Mesenchymal stem cell (in vitro differentiated cells and primary cell): Measurements from ENCODE around the gene RGS9.

Source experiments
- DNase-seq: peaks from one replicate; pipeline ENCODE4 v3.0.0-alpha.2; 2013
- H2AFZ ChIP-seq: one replicate; pipeline ENCODE4 v1.6.1; 2013; ENCODE audit warnings: low read depth, mild to moderate bottlenecking, control low read depth, inconsistent platforms, low read length, moderate library complexity
- H2AK5ac ChIP-seq: 2 replicates; pipeline ENCODE4 v1.6.1; 2013; ENCODE audit warnings: low read length, moderate library complexity, mild to moderate bottlenecking, inconsistent platforms; ENCODE audit not compliant: severe bottlenecking
- H2BK120ac ChIP-seq: one replicate; pipeline ENCODE4 v1.6.1; 2013; ENCODE audit warnings: low read depth, mild to moderate bottlenecking, inconsistent platforms, low read length, moderate library complexity
- H2BK12ac ChIP-seq, 2 experiments: one replicate each; pipeline ENCODE4 v1.6.1; 2013; ENCODE audit warnings: inconsistent platforms in 2 of 2, low read length in 2 of 2, mild to moderate bottlenecking in 2 of 2, moderate library complexity in 2 of 2, control low read depth in 1 of 2
- H2BK15ac ChIP-seq: one replicate; pipeline ENCODE4 v1.6.1; 2013; ENCODE audit warnings: mild to moderate bottlenecking, low read depth, inconsistent platforms; ENCODE audit not compliant: poor library complexity, severe bottlenecking
- H2BK5ac ChIP-seq: 2 replicates; pipeline ENCODE4 v1.6.1; 2013; ENCODE audit warnings: low read depth, mild to moderate bottlenecking, low read length, control low read depth, inconsistent platforms; ENCODE audit not compliant: poor library complexity, severe bottlenecking
- H3K14ac ChIP-seq, 2 experiments: one replicate each; pipeline ENCODE4 v1.6.1; 2013; ENCODE audit warnings: inconsistent platforms in 2 of 2, low read length in 2 of 2, control low read depth in 1 of 2, mild to moderate bottlenecking in 1 of 2, moderate library complexity in 1 of 2
- H3K18ac ChIP-seq, 2 experiments: one replicate each; pipeline ENCODE4 v1.6.1; 2013; ENCODE audit warnings: inconsistent platforms in 2 of 2, low read length in 2 of 2, control low read depth in 1 of 2, low read depth in 1 of 2, mild to moderate bottlenecking in 1 of 2
- H3K23ac ChIP-seq, 2 experiments: one replicate each; pipeline ENCODE4 v1.6.1; 2013; ENCODE audit warnings: inconsistent platforms in 2 of 2, low read length in 2 of 2, mild to moderate bottlenecking in 2 of 2, moderate library complexity in 2 of 2, control low read depth in 1 of 2
- H3K27ac ChIP-seq: 2 replicates; pipeline ENCODE4 v1.5.1; 2013; ENCODE audit warnings: mild to moderate bottlenecking, moderate library complexity, low read length, control low read depth, inconsistent platforms; ENCODE audit not compliant: poor library complexity, severe bottlenecking
- H3K27me3 ChIP-seq, 2 experiments: 2 replicates each; pipeline versions ENCODE4 v1.6.1 to v1.7.0; 2013; ENCODE audit warnings: low read length in 2 of 2, mild to moderate bottlenecking in 2 of 2, moderate library complexity in 2 of 2, control low read depth in 1 of 2, inconsistent platforms in 1 of 2; ENCODE audit not compliant: control insufficient read depth in 1 of 2, insufficient read depth in 1 of 2
- H3K36me3 ChIP-seq, 2 experiments: 2 replicates each; pipeline versions ENCODE4 v1.6.1 to v1.7.0; 2013; ENCODE audit warnings: low read length in 2 of 2, control low read depth in 1 of 2, inconsistent platforms in 1 of 2, low read depth in 1 of 2, mild to moderate bottlenecking in 1 of 2; ENCODE audit not compliant: insufficient read depth in 2 of 2, control insufficient read depth in 1 of 2
- H3K4ac ChIP-seq, 2 experiments: one replicate each; pipeline ENCODE4 v1.6.1; 2013; ENCODE audit warnings: inconsistent platforms in 2 of 2, low read length in 2 of 2, mild to moderate bottlenecking in 2 of 2, moderate library complexity in 2 of 2, control low read depth in 1 of 2, low read depth in 1 of 2
- H3K4me1 ChIP-seq: 2 replicates; pipeline ENCODE4 v1.6.1; 2013; ENCODE audit warnings: low read depth, low read length, control low read depth; ENCODE audit not compliant: control insufficient read depth, insufficient read depth
- H3K4me2 ChIP-seq: 2 replicates; pipeline ENCODE4 v1.6.1; 2013; ENCODE audit warnings: low read length, mild to moderate bottlenecking, inconsistent platforms; ENCODE audit not compliant: poor library complexity, severe bottlenecking
- H3K4me3 ChIP-seq, 2 experiments: 2 replicates each; pipeline versions ENCODE4 v1.5.1 to v1.7.0; 2013; ENCODE audit warnings: low read length in 2 of 2, mild to moderate bottlenecking in 2 of 2, control low read depth in 1 of 2, low read depth in 1 of 2; ENCODE audit not compliant: insufficient read depth in 1 of 2
- H3K79me1 ChIP-seq: replicated peaks from 2 replicates; pipeline ENCODE4 v1.6.1; 2013; ENCODE audit warnings: mild to moderate bottlenecking, control low read depth, low read length, inconsistent platforms; ENCODE audit not compliant: poor library complexity, severe bottlenecking
- H3K9ac ChIP-seq: 2 replicates; pipeline ENCODE4 v1.7.0; 2013; ENCODE audit warnings: mild to moderate bottlenecking, low read length, moderate library complexity
- H3K9me3 ChIP-seq: 2 replicates; pipeline ENCODE4 v1.7.0; 2013; ENCODE audit warnings: mild to moderate bottlenecking, low read length; ENCODE audit not compliant: control insufficient read depth
- H4K8ac ChIP-seq: one replicate; pipeline ENCODE4 v1.6.1; 2013; ENCODE audit warnings: inconsistent platforms, mild to moderate bottlenecking, low read length, moderate library complexity
- H4K91ac ChIP-seq: one replicate; pipeline ENCODE4 v1.6.1; 2013; ENCODE audit warnings: mild to moderate bottlenecking, low read length, inconsistent platforms
- WGBS: methylation state at CpG from one replicate; pipeline ENCODE4 v1.1.7; 2013; ENCODE audit warnings: mixed read lengths; 5-methylcytosine and 5-hydroxymethylcytosine counted together

RGS9 gene

DNA sequence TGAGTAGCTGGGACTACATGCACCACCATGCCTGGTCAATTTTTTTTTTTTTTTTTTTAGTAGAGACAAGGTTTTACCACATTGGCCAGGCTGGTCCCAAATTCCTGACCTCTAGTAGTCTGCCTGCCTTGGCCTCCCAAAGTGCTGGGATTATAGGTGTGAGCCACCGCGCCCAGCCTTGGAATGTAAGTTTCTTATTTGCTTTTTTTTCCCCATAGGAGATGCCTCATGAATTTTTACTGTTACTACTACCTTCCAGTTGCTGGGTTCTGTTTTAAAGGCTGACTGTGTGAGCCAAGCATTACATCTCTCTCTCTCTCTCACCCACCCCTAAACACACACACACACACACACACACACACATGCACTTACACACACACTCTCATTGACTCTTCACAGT is 112.6 kb downstream of the RGS9 start:
- no peak overlapping the region for H3K4me2 ChIP-seq
- H2BK12ac ChIP-seq = no peak overlapping the region
- H2BK120ac ChIP-seq = no peak overlapping the region
- H3K9me3 ChIP-seq = no peaks in the 10 kb centered on the region
- peaks cover 24 to 48% of the 10 kb centered on the region in 2 experiments for H3K27me3 ChIP-seq
- H3K36me3 ChIP-seq = no peaks in the 10 kb centered on the region
- H3K27ac ChIP-seq = no peak overlapping the region
- no peak overlapping the region for H4K8ac ChIP-seq
- no peak overlapping the region for H3K18ac ChIP-seq
- no peak overlapping the region for H3K14ac ChIP-seq
- H2AK5ac ChIP-seq = no peak overlapping the region
- H2BK15ac ChIP-seq = no peak overlapping the region
- H2AFZ ChIP-seq = no peak overlapping the region
- no peak overlapping the region for H2BK5ac ChIP-seq
- DNase-seq = no peak
- H3K4me1 ChIP-seq = no peaks in the 10 kb centered on the region
- no peak overlapping the region for H4K91ac ChIP-seq
- no peak overlapping the region for H3K9ac ChIP-seq
- no peak overlapping the region for H3K4ac ChIP-seq
- whole genome bisulfite sequencing = 94% methylated on average over 2 of the region's 2 CpGs
- H3K79me1 ChIP-seq = no peaks in the 10 kb centered on the region
- H3K4me3 ChIP-seq = no peak overlapping the region
- no peak overlapping the region for H3K23ac ChIP-seq

DNA sequence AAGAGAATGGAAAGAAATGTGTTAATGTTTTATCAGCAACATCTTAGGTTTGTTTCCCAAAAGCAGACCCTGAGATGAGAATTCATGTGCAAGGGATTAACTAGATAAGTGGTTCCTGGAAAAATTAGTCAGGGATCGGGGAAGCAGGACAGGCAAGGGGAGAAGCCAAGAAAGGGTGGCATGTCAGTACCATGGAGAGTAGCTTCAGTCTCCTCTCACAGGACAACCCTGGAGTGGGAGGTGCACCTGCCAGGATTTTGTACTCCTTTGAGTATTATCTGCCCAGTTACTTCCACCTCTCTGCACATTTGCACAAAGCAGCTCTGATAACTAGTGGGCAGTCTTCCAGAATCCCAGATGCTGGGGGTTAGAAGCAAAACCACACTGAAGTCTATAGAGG is 117.0 kb downstream of the RGS9 start:
- Histone ChIP-seq H3K4me2 (no peak overlapping the region), H3K27me3 (peaks cover 18 to 31% of the 10 kb centered on the region in 2 experiments), H2BK5ac (no peak overlapping the region), H3K79me1 (no peaks in the 10 kb centered on the region), H3K18ac (no peak overlapping the region), H3K4me1 (no peaks in the 10 kb centered on the region), H4K8ac (no peak overlapping the region), H3K9me3 (no peaks in the 10 kb centered on the region), H2AFZ (no peak overlapping the region), H2AK5ac (no peak overlapping the region), H3K27ac (no peak overlapping the region), H3K9ac (no peak overlapping the region), H2BK120ac (no peak overlapping the region), H3K14ac (no peak overlapping the region), H4K91ac (no peak overlapping the region), H3K23ac (no peak overlapping the region), H3K4me3 (no peak overlapping the region), H2BK12ac (no peak overlapping the region), H2BK15ac (no peak overlapping the region), H3K4ac (no peak overlapping the region), H3K36me3 (no peaks in the 10 kb centered on the region)
- peak; percentile 9 for DNase-seq
- WGBS = 69% methylated on average over 1 of the region's 1 CpG

DNA sequence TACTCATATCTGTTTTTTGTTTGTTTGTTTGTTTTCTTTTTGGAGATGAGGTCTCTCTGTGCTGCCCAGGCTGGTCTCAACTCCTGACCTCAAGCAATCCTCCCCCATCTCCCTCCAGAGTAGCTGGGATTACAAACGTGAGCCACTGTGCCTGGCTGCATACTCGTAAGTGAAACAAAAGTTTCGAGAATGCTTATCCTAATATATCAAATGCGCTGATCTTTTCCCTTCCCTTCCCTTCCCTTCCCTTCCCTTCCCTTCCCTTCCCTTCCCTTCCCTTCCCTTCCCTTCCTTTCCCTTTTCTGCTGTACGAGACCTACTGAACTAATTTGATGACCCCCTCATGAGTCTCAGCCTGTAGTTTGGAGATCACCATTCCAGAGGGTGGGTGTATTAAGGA is 122.1 kb downstream of the RGS9 start:
- Histone ChIP-seq H2BK15ac (no peak overlapping the region), H3K4ac (no peak overlapping the region), H3K9me3 (no peaks in the 10 kb centered on the region), H3K36me3 (no peaks in the 10 kb centered on the region), H3K4me2 (no peak overlapping the region), H4K91ac (no peak overlapping the region), H3K18ac (no peak overlapping the region), H2BK120ac (no peak overlapping the region), H3K27me3 (peaks cover 0 to 2% of the 10 kb centered on the region in 2 experiments), H3K27ac (no peak overlapping the region), H3K14ac (no peak overlapping the region), H3K4me3 (no peak overlapping the region), H2AFZ (no peak overlapping the region), H4K8ac (no peak overlapping the region), H3K23ac (no peak overlapping the region), H3K9ac (no peak overlapping the region), H3K79me1 (no peaks in the 10 kb centered on the region), H3K4me1 (peaks cover 2% of the 10 kb centered on the region), H2BK5ac (no peak overlapping the region), H2BK12ac (no peak overlapping the region), H2AK5ac (no peak overlapping the region)
- DNase-seq = no peak
- 88% methylated on average over 5 of the region's 5 CpGs for WGBS

DNA sequence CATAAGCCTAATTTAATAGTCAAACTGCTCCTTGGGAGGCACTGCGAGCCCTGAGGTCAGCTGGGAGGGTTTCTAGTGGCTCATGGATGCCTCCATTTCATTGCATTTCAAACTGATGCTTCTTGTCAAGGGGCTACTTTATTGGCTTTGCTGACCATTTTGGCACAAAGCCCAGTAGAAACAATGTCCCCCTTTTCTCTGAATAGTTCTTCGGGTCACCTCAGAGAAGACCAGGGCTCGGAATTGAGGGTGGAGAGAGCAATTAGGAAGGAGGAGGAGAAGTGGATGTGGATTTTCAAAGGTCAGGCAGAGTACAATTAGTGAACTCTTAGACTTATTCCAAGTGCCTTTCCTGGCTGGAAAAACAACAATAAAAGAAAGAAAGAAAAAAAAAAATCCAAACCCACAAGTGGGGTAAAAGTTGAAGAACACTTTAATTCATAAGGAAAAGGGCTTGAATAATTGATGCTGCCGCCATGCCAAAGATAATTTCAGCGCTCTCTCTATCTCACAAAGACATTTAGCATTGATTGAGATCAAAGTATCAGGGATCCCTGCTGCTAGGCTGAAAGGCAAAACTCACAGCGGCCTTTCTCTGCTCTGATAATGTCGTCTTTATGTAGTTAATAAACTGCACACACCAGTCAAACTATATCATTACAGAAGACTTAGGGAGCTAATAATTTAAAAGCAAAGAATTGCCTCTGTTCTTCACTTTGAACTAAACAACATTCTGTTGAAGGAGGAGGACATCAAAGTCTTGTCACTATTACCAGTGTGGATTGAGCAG is 122.7 kb downstream of the RGS9 start:
- Histone ChIP-seq H4K8ac (no peak overlapping the region), H2BK15ac (no peak overlapping the region), H3K4me2 (no peak overlapping the region), H3K18ac (no peak overlapping the region), H2AFZ (no peak overlapping the region), H3K36me3 (no peaks in the 10 kb centered on the region), H4K91ac (no peak overlapping the region), H3K4me1 (peaks cover 2% of the 10 kb centered on the region), H3K9me3 (no peaks in the 10 kb centered on the region), H2BK120ac (no peak overlapping the region), H2BK5ac (no peak overlapping the region), H2AK5ac (no peak overlapping the region), H3K79me1 (no peaks in the 10 kb centered on the region), H2BK12ac (no peak overlapping the region), H3K4me3 (no peak overlapping the region), H3K14ac (no peak overlapping the region), H3K4ac (no peak overlapping the region), H3K27me3 (no peaks in the 10 kb centered on the region), H3K9ac (no peak overlapping the region), H3K27ac (no peak overlapping the region), H3K23ac (no peak overlapping the region)
- 69% methylated on average over 3 of the region's 7 CpGs for WGBS
- no peak for DNase-seq
